HCEC 1CT (cell line): ENCODE data around the gene RYR3.

Experiments
- DNase-seq: peaks from one replicate; pipeline ENCODE4 v3.0.0-alpha.2; 2017

RYR3 gene

GRCh38 chr15:33322091-33322490 is 11.3 kb downstream of the RYR3 start:
- no peak for DNase-seq

GRCh38 chr15:33324609-33325008 is 13.8 kb downstream of the RYR3 start:
- DNase-seq, result no peak

- no peak for DNase-seq
Observed at GRCh38 chr15:33326908-33327307, 16.1 kb downstream of the RYR3 start.

GRCh38 chr15:33328106-33328505 is 17.3 kb downstream of the RYR3 start:
- no peak for DNase-seq

- no peak for DNase-seq
Observed at GRCh38 chr15:33329457-33329856, 18.7 kb downstream of the RYR3 start.

- peak; percentile 82 for DNase-seq
Observed at GRCh38 chr15:33330931-33331330, 20.2 kb downstream of the RYR3 start.

GRCh38 chr15:33341953-33342352 is 31.2 kb downstream of the RYR3 start:
- no peak for DNase-seq

GRCh38 chr15:33343275-33343674 is 32.5 kb downstream of the RYR3 start:
- DNase-seq, result no peak

GRCh38 chr15:33344111-33344510 is 33.3 kb downstream of the RYR3 start:
- DNase-seq, result no peak

GRCh38 chr15:33344530-33344929 is 33.8 kb downstream of the RYR3 start:
- DNase-seq, result no peak

GRCh38 chr15:33354411-33354810 is 43.6 kb downstream of the RYR3 start:
- DNase-seq, result no peak

- DNase-seq, result no peak
Observed at GRCh38 chr15:33357845-33358244, 47.1 kb downstream of the RYR3 start.

- no peak for DNase-seq
Observed at GRCh38 chr15:33358306-33358705, 47.5 kb downstream of the RYR3 start.

GRCh38 chr15:33360886-33361285 is 50.1 kb downstream of the RYR3 start:
- DNase-seq, result no peak

GRCh38 chr15:33369941-33370622 is 59.3 kb downstream of the RYR3 start:
- no peak for DNase-seq

- no peak for DNase-seq
Observed at GRCh38 chr15:33370623-33371020, 59.9 kb downstream of the RYR3 start.

GRCh38 chr15:33371159-33371558 is 60.4 kb downstream of the RYR3 start:
- DNase-seq, result no peak

GRCh38 chr15:33374226-33374914 is 63.6 kb downstream of the RYR3 start:
- no peak for DNase-seq

- DNase-seq, result no peak
Observed at GRCh38 chr15:33375236-33375635, 64.5 kb downstream of the RYR3 start.

- no peak for DNase-seq
Observed at GRCh38 chr15:33377204-33377603, 66.4 kb downstream of the RYR3 start.

GRCh38 chr15:33378866-33379480 is 68.2 kb downstream of the RYR3 start:
- DNase-seq, result no peak

- no peak for DNase-seq
Observed at GRCh38 chr15:33380406-33380805, 69.6 kb downstream of the RYR3 start.

- DNase-seq, result no peak
Observed at GRCh38 chr15:33382491-33382890, 71.7 kb downstream of the RYR3 start.

- no peak for DNase-seq
Observed at GRCh38 chr15:33384307-33384706, 73.5 kb downstream of the RYR3 start.
